AG20443 (cell line): ENCODE measurements around the gene PARP2.
"Not testable (repeated sequence)": the region's sequence is repeated elsewhere in the genome, so short reads cannot be mapped to it uniquely, and the experiment has no call there.

Source experiments
- DNase-seq: peaks from one replicate; pipeline ENCODE4 v3.0.0; 2012; ENCODE audit warnings: low spot score, mixed read lengths

Gene PARP2, protein sequence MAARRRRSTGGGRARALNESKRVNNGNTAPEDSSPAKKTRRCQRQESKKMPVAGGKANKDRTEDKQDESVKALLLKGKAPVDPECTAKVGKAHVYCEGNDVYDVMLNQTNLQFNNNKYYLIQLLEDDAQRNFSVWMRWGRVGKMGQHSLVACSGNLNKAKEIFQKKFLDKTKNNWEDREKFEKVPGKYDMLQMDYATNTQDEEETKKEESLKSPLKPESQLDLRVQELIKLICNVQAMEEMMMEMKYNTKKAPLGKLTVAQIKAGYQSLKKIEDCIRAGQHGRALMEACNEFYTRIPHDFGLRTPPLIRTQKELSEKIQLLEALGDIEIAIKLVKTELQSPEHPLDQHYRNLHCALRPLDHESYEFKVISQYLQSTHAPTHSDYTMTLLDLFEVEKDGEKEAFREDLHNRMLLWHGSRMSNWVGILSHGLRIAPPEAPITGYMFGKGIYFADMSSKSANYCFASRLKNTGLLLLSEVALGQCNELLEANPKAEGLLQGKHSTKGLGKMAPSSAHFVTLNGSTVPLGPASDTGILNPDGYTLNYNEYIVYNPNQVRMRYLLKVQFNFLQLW

DNA sequence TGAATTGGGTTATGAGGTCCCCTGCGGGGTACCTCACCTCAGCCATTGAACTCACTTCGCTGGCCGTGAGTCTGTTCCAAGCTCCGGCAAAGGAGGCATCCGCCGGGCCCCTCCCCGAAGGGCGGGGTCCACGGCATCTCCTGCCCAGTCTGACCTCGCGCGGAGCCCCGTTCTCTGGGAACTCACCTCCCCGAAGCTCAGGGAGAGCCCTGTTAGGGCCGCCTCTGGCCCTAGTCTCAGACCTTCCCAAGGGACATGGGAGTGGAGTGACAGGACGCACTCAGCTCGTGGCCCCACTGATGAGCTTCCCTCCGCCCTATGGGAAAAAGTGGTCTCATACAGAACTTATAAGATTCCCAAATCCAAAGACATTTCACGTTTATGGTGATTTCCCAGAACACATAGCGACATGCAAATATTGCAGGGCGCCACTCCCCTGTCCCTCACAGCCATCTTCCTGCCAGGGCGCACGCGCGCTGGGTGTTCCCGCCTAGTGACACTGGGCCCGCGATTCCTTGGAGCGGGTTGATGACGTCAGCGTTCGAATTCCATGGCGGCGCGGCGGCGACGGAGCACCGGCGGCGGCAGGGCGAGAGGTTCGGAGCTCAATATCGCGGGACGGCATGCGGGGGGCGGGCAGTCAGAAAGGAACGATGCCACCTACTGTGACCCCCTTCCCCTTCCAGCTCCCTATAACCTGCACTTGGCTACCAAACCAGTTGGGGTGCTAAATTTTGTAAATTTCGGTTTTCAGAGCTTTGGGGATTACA is at the start of gene PARP2:
Gene PARP2 (plus strand): TSS at position 544 of the 770 bp plus-strand sequence. CDS start 7 bp downstream, at position 551.
- DNase-seq, result peak; percentile 99

GRCh38 chr14:20294636-20295035 is 48.8 kb upstream of the PARP2 start:
- no peak for DNase-seq

GRCh38 chr14:20295067-20295466 is 48.4 kb upstream of the PARP2 start:
- no peak for DNase-seq

DNA sequence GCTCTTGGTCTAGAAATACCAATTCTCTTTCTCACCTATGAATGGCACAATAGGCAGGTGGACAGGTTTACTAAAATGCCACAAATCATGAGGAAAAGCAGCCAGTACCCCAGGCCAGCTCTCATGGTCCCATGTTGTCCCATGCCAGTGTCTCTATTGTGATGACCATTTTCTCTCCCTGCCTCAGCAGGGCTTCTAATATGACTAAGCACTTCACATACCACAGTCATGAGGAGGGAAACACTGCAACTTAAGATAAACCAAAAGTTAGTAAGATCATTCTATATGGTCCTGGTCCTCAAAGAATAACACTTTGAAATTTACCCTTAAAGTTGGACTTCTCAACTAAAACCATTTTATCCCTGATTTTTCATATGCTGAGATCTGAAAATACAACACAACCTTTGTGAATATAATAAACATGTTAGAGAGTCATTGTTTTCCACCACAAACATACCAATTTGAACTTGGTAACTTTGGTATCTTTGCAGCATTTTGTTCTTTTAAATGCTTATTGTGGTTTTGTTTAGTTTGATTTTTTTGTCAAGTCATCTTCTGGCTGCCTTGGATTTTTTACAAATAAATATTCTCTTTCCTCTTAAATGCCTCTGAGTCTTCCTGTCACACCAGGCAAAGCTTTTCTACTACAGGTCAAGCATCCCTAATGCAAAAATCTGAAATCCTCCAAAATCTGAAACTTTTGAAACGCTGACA is 41.2 kb upstream of the PARP2 start:
- DNase-seq, result peak; percentile 41

DNA sequence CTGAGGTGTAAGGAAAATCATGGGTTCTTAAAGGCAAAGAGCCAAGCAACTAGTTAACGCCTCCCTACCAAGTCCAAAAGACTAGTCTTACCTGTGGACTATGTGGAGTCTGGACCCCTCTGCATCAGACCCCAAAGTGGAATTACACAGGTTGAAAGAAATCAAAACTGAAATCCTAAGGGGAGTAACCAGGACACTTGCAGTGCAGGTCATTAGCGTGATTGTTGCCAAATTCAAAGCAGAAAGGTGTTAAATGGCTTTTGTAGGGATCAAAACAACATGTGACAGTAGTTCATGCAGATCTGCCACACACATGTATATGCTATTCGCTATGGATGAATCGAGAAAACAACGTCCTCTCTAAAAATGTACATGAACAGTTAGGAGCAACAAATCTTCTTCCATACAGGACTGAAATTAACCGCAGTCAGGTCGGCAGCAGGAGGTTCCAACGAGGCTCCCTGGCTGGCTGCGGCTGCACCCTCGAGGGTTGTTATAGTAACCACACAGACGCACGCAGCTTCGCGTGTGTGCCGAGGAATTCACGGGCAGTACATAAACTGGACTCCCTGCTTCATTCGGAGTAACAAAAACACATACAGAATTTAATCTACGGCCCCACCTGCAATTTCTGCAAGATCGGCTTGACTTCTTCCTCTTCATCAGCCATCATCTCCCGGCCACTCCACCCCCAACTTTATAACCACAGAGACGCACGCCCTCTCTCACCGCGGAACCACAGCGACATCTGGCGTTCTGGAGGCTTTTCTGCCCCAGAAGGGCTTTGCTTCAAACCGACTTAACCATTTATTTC is 38.0 kb upstream of the PARP2 start, which contains the start of gene TTC5:
Gene TTC5 (minus strand): TSS at position 687 of the 814 bp plus-strand sequence. CDS start 14 bp downstream, at position 673.
- peak; percentile 92 for DNase-seq

DNA sequence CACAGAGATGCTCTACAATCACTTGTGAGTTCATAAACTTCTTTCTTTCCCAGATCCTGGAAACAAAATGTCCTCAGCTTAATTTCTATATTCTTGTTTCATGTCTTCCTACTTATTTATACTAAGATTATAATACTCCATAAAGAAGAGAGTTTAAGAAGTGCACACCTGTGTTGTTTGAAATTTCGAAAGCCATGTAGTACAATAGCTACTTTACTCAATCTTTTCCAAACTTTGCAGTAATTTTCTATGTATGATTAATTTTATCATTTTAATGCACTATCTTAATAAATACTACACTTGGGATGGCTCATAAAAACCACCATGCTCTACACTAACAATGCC is 37.4 kb upstream of the PARP2 start:
- DNase-seq, result no peak

GRCh38 chr14:20314026-20314425 is 29.4 kb upstream of the PARP2 start:
- no peak for DNase-seq

- no peak for DNase-seq
These were observed 25.7 kb upstream of the PARP2 start for GRCh38 chr14:20317720-20318119.

- peak; percentile 56 for DNase-seq
These were observed 16.2 kb upstream of the PARP2 start for GRCh38 chr14:20327005-20327869.

- DNase-seq, result no peak
These were observed 14.7 kb upstream of the PARP2 start for GRCh38 chr14:20328705-20329104.

GRCh38 chr14:20329355-20329754 is 14.1 kb upstream of the PARP2 start:
- no peak for DNase-seq

DNA sequence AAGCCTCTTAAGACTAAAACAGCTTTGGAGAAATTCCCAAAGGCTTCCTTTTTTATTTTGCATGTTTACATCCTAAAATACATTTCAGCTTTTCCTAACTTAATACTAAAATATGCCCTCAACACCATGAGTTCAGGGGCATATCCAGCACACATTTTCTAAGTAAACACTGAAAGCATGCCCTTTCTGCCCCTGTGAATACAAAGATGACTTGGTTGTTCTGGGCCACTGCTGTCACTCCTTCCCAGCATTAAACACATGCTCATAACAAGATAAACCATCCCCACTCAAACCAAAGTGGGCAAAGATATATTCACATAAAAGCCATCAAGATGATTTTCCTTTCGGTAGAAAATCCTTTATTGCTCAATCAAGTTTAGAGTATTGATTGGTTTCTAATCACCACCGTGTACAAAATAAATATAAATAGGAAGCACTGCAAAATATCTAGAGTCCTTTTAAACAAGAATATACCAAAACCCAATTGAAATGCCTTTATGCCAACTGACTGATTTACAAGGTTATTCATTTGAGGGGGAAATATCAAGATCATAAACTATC is 12.3 kb upstream of the PARP2 start:
- no peak for DNase-seq

DNA sequence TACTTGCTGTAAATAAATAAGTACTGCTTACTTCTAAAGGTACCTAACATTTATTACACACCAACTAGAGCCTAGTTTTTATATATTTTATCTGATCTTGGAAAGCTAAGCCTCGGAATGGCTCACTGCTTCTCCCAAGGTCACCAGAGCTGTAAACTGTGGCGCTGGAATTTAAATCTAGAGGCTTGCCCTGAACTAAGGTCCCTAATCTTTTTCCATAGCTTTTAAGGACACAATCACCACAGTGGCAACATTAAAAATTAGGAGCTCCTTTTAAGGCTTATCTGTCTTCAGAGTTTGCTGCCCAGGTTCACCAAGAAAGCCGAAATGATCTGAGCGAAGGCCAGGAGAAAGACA is 11.0 kb upstream of the PARP2 start:
- DNase-seq, result peak; percentile 24

- peak; percentile 89 for DNase-seq
These were observed 10.5 kb upstream of the PARP2 start, which contains the start of gene CCNB1IP1 for GRCh38 chr14:20332788-20333493. CCNB1IP1 (minus strand) TSS chr14:20333279; CDS start chr14:20316523, 16,756 bp downstream.

- DNase-seq, result no peak
These were observed 10.0 kb upstream of the PARP2 start for GRCh38 chr14:20333494-20333841.

- no peak for DNase-seq
These were observed 9.4 kb upstream of the PARP2 start for GRCh38 chr14:20334017-20334416.

GRCh38 chr14:20341032-20341431 is 2.4 kb upstream of the PARP2 start:
- DNase-seq, result not testable (repeated sequence)

DNA sequence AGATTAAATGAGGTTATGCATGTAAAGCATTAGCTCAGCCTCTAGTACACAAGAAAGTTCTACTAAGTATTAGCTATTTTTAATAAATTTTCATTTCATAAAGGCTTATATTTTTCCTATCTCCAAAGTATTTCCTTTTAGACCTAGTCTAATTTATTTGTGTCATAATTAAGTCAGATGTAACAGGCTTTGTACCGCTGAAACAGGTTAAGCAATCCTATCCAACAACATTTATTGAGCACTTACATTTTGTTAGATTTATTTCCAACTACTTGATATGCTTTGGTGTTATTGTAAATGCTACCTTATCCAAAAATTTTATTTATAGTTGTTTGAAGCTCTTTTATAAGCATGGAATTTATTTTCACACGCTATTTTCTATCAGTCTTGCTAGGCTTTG is 1.8 kb upstream of the PARP2 start:
- no peak for DNase-seq

DNA sequence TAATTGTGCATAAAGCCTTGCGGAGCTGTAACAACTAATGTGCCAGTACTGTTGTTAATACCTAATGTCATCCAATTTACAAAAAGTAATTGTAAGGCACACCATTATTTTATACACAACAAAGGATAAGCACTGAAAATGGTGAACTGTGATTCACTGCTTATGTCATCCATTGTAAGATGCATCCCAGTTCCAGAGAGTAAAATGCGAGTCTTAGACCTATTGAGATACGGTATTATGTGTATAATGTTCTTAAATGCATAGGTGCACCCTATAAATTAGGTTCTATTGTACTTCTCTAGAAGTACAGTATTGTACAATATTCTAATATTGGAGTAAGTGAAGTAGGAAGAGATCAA is 406 bp downstream of the PARP2 start:
- no peak for DNase-seq

- DNase-seq, result no peak
These were observed 1.9 kb downstream of the PARP2 start for GRCh38 chr14:20345366-20345765.
